Gastroesophageal sphincter (tissue), 4 donors: ENCODE measurements around the gene CLDN4. TPM values are rescaled to one million over a fixed set of nuclear protein-coding genes. Genes with fewer than 3 reads are reported as not detected.

Source experiments
- ATAC-seq: fragments of 150-250 bp; one replicate; pipeline ENCODE4 v1.9.1; 2016; ENCODE audit warnings: mild to moderate bottlenecking, moderate library complexity
- H3K27ac ChIP-seq, 4 donors: fragments of 200-600 bp; sonication (generic) in 3 of 4; 1 replicate in 3 of 4; 2 replicates in 1 of 4; pipeline ENCODE4 v1.5.1; 2016 to 2019
- H3K27me3 ChIP-seq: fragments of 200-600 bp; sonication (generic); one replicate; pipeline ENCODE4 v1.5.1; 2019
- H3K36me3 ChIP-seq, 2 donors: fragments of 200-600 bp; sonication (generic); one replicate each; pipeline ENCODE4 v1.5.1; 2019; ENCODE audit warnings: control low read depth in 1 of 2
- H3K4me1 ChIP-seq, 3 donors: fragments of 200-600 bp; sonication (generic); 1 replicate in 2 of 3; 2 replicates in 1 of 3; pipeline ENCODE4 v1.5.1; 2016 to 2019; ENCODE audit warnings: control low read depth in 2 of 3
- H3K4me3 ChIP-seq, 2 donors: fragments of 200-600 bp; sonication (generic); one replicate each; pipeline ENCODE4 v1.5.1; 2019; ENCODE audit warnings: mild to moderate bottlenecking in 1 of 2, moderate library complexity in 1 of 2
- H3K9me3 ChIP-seq, 3 donors: fragments of 200-600 bp; sonication (generic); one replicate each; pipeline ENCODE4 v1.5.1; 2017 to 2019; ENCODE audit warnings: control low read depth in 2 of 3
- CTCF ChIP-seq, 4 experiments: fragments of 200-600 bp in 2 of 4; fragments of 450-650 bp in 2 of 4; sonication (generic) in 1 of 4; IDR thresholded peaks; one replicate each; pipeline ENCODE4 v1.5.1; 2017 to 2019; ENCODE audit warnings: antibody characterized with exemption in 4 of 4, mild to moderate bottlenecking in 2 of 4, moderate library complexity in 2 of 4
- EP300 ChIP-seq: sonication (generic); formaldehyde crosslinking; IDR thresholded peaks from one replicate; pipeline ENCODE4 v1.6.1; 2017; ENCODE audit warnings: antibody characterized with exemption, mild to moderate bottlenecking
- POLR2A ChIP-seq, 2 donors: fragments of 450-650 bp; IDR thresholded peaks; one replicate each; pipeline ENCODE4 v1.6.1; 2017; ENCODE audit warnings: antibody characterized with exemption in 2 of 2, mild to moderate bottlenecking in 2 of 2, moderate library complexity in 1 of 2
- POLR2AphosphoS5 ChIP-seq: sonication (generic); formaldehyde crosslinking; IDR thresholded peaks from one replicate; pipeline ENCODE4 v1.6.1; 2017; ENCODE audit warnings: antibody characterized with exemption
- WGBS, 2 donors: methylation state at CpG; one replicate each; pipeline ENCODE4 v1.1.5; 2018; ENCODE audit warnings: low coverage in 1 of 2; 5-methylcytosine and 5-hydroxymethylcytosine counted together
- total RNA-seq, 4 donors: library from RNA; depleted of rRNA; stranded (reverse); fragments of >200 nt; gene quantifications; one replicate each; pipeline ENCODE4 v1.1.0, GENCODE V29; 2016

Gene CLDN4
- total RNA-seq, 4 donors from 2014 or later = 0.54 to 16.8 (median 0.79) TPM

- H3K36me3 ChIP-seq = no peaks in the 10 kb centered on the region
- peaks cover 10% of the 10 kb centered on the region for H3K27me3 ChIP-seq
- no peak for TF ChIP-seq POLR2A (IDR thresholded peaks at IDR 0.05)
- no peak for TF ChIP-seq CTCF (IDR thresholded peaks at IDR 0.05)
- ATAC-seq = no peak
- H3K4me3 ChIP-seq = no peak overlapping the region
- peaks cover 0 to 26% (median 3%) of the 10 kb centered on the region in 3 donors for H3K4me1 ChIP-seq
- H3K27ac ChIP-seq = no peak overlapping the region
- H3K9me3 ChIP-seq = no peaks in the 10 kb centered on the region
- 58 to 88% methylated on average over 3 to 5 of the region's 5 CpGs for WGBS, 2 donors
Measured at GRCh38 chr7:73852500-73852899, 21.7 kb downstream of the CLDN4 start.

GRCh38 chr7:73856941-73857340 lies 26.1 kb downstream of the CLDN4 start:
- no peak for ATAC-seq
- H3K9me3 ChIP-seq = no peaks in the 10 kb centered on the region
- no peaks in the 10 kb centered on the region for H3K36me3 ChIP-seq
- H3K4me3 ChIP-seq = no peak overlapping the region
- TF ChIP-seq CTCF (IDR thresholded peaks at IDR 0.05) (no peak), POLR2A (IDR thresholded peaks at IDR 0.05) (no peak), EP300 (no peak), POLR2AphosphoS5 (no peak)
- 22% methylated on average over 1 of the region's 3 CpGs; no CpG with 5 or more reads in 1 of the 2 donors for WGBS, 2 donors
- H3K27ac ChIP-seq = no peak overlapping the region
- H3K4me1 ChIP-seq = peaks cover 0 to 11% (median 0%) of the 10 kb centered on the region in 3 donors
- H3K27me3 ChIP-seq = peaks cover 10% of the 10 kb centered on the region

GRCh38 chr7:73858807-73859206 lies 28.0 kb downstream of the CLDN4 start:
- no peak for TF ChIP-seq POLR2A (IDR thresholded peaks at IDR 0.05)
- H3K27ac ChIP-seq = no peak overlapping the region
- ATAC-seq = no peak
- H3K4me3 ChIP-seq = no peak overlapping the region
- peaks cover 0 to 8% (median 0%) of the 10 kb centered on the region in 3 donors for H3K4me1 ChIP-seq
- H3K9me3 ChIP-seq = no peaks in the 10 kb centered on the region
- 65 to 66% methylated on average over 2 of the region's 2 CpGs for WGBS, 2 donors
- H3K27me3 ChIP-seq = peaks cover 10% of the 10 kb centered on the region
- no peaks in the 10 kb centered on the region for H3K36me3 ChIP-seq

- peaks cover 0 to 1% (median 0%) of the 10 kb centered on the region in 3 donors for H3K4me1 ChIP-seq
- no peak for ATAC-seq
Measured at GRCh38 chr7:73860859-73861258, 30.1 kb downstream of the CLDN4 start, which contains the start of gene TMEM270. TMEM270 (plus strand) TSS chr7:73861159; CDS start chr7:73861195, 36 bp downstream.

GRCh38 chr7:73861305-73861704 lies 30.5 kb downstream of the CLDN4 start:
- no peaks in the 10 kb centered on the region for H3K36me3 ChIP-seq
- H3K27ac ChIP-seq = no peak overlapping the region
- peaks cover 4% of the 10 kb centered on the region for H3K27me3 ChIP-seq
- WGBS, 2 donors = 88 to 93% methylated on average over 7 to 11 of the region's 12 CpGs
- H3K9me3 ChIP-seq = no peaks in the 10 kb centered on the region
- no peaks in the 10 kb centered on the region for H3K4me1 ChIP-seq
- TF ChIP-seq EP300 (no peak), POLR2A (IDR thresholded peaks at IDR 0.05) (no peak), CTCF (IDR thresholded peaks at IDR 0.05) (no peak), POLR2AphosphoS5 (no peak)
- no peak overlapping the region for H3K4me3 ChIP-seq
- no peak for ATAC-seq

More at GRCh38 chr7:73860859-73861258, 30.1 kb downstream of the CLDN4 start, which contains the start of gene TMEM270:
- H3K4me3 ChIP-seq = no peak within 1 kb of the TSS
- no peak within 1 kb of the TSS for H3K27ac ChIP-seq
- TF ChIP-seq CTCF (IDR thresholded peaks at IDR 0.05) (no peak), EP300 (no peak), POLR2A (IDR thresholded peaks at IDR 0.05) (no peak), POLR2AphosphoS5 (no peak)
- no peaks in the 10 kb centered on the region for H3K36me3 ChIP-seq
- WGBS, 2 donors = 80 to 90% methylated on average over 2 of the region's 11 CpGs
- no peaks in the 10 kb centered on the region for H3K9me3 ChIP-seq
- peaks cover 7% of the 10 kb centered on the region for H3K27me3 ChIP-seq
